K562 treated with DMSO at 1 percent for 4 hours (cell line): ENCODE measurements around the gene C16orf46. TPM values are rescaled to one million over a fixed set of nuclear protein-coding genes. Genes with fewer than 3 reads are reported as not detected.

Experiments used
- total RNA-seq: library from RNA; unstranded; fragments of 300-600 nt; gene quantifications from 2 replicates; pipeline ENCODE4 v1.2.3, GENCODE V29; 2022; ENCODE audit not compliant: insufficient read depth

The C16orf46 gene
- not detected in 2 replicates for total RNA-seq

DNA sequence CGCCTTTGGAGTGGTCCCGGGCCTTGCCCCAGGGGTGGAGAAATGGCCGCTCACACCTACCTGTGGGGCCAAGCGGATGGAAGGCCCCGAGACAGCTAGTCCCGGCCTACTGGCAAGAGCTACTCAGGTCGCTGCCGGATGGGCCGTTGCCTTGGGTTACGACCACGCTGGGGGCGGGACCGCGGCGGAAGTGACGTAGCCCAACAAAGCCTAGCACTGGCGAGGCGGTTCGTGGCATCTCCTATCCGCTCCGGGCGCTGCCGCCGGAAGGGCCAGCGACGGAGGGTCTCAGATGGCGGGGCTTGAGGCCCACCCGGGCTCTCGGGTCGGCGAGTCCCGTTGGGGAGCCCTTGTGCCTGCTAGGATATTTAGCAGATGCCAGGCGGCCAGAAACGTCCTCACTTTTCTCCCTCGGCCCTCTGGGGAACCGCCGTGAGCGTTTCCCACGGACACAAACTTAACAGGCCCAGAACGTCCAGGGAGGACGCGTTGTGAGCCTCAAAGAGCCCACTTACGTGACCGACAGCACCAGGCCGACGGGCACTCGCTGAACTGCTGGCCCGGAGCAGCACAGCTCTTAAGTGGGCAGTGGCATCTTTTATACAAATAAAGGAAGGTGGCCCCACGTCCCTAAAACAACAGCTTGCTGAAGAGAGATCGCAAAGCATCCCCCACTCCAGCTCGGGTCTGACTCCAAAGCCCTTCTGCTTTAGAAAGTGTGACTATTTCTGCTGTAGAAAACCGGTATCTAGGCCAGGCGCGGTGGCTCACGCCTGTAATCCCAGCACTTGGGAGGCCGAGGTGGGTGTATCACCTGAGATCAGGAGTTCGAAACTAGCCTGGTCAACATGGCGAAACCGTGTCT is at the start of gene C16orf46:
Gene C16orf46, minus strand, starts transcription at position 163 of the 865 bp plus-strand sequence. CDS start 13,283 bp downstream, outside the sequence.

GRCh38 chr16:81095953-81096714 is 19.1 kb upstream of the C16orf46 start, which contains the start of gene GCSH:
Gene GCSH (minus strand): TSS chr16:81096395. CDS start chr16:81096278, 117 bp downstream.

DNA sequence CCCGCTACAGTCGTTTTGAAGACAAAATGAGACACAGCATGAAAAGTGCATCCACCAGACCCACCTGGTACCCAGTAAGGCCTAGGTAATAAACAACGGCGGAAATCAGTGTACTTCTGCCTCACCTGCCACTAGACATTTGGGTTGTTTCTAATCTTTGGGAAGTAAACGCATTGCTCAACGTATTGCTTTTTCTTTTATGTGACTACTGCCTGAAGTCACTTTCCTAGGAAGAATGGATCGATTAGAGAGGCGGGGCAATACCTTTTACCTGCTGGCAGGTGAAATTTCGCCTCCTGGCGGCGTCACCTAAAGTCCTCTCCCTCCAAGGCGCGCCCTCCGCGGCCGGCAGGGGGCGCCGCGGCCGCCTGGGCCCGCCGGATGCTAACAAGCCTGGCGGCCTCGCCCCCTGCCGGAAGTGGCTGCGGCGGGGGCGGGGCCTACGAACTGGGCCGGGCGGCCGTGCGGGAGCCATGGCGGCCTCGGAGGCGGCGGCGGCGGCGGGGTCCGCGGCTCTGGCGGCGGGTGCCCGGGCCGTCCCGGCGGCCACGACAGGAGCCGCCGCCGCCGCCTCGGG is 41.6 kb downstream of the C16orf46 start, which contains the start of gene ATMIN:
Gene ATMIN, plus strand, starts transcription at position 445 of the 577 bp plus-strand sequence. Its CDS starts 29 bp downstream, at position 474.

Other genes with a start within 250 kb of the C16orf46 start
- gene CMC2, start 70.4 kb downstream of the C16orf46 start, total RNA-seq: 184 and 191 TPM in 2 replicates
- 174 and 179 TPM in 2 replicates for gene CENPN, start 70.0 kb downstream of the C16orf46 start, total RNA-seq
- 14.1 and 20.4 TPM in 2 replicates for gene ATMIN, start 41.4 kb downstream of the C16orf46 start, total RNA-seq
- 16.3 and 21.0 TPM in 2 replicates for gene GCSH, start 19.2 kb upstream of the C16orf46 start, total RNA-seq
- gene BCO1, start 161.5 kb upstream of the C16orf46 start, total RNA-seq: not detected in 2 replicates
- 2.3 and 2.5 TPM in 2 replicates for gene GAN, start 237.7 kb upstream of the C16orf46 start, total RNA-seq